WI38 (cell line): ENCODE results near the gene GGT5.

Experiments used
- H3K4me3 ChIP-seq: 2 replicates; pipeline ENCODE4 v1.5.1; 2011; ENCODE audit warnings: low read depth, mild to moderate bottlenecking, control low read depth, low read length
- TF ChIP-seq, protein P1 (sequence below): IDR thresholded peaks from 2 replicates; pipeline ENCODE4 v1.5.1; 2012; ENCODE audit warnings: low read depth, mild to moderate bottlenecking, control low read depth, low read length

Gene GGT5

DNA sequence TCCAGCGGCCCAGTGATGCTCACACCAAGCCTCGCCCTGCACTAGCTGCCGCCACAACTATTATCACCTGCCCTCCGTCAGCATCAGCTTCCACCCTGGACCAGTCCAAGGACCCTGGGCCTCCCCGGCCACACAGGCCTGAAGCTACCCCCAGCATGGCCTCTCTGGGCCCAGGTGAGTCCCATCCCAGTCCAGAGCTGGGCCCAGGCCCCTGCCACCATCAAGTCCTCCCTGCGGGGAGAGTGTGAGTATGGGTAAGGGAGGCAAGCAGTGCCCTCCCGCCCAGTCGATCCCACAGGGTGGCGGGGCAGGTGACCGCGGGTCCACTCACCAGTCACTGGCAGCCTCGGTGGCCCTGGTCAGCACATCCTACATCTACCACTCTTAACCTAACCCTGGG lies 73.1 kb downstream of the GGT5 start:
- TF ChIP-seq, protein P1, sequence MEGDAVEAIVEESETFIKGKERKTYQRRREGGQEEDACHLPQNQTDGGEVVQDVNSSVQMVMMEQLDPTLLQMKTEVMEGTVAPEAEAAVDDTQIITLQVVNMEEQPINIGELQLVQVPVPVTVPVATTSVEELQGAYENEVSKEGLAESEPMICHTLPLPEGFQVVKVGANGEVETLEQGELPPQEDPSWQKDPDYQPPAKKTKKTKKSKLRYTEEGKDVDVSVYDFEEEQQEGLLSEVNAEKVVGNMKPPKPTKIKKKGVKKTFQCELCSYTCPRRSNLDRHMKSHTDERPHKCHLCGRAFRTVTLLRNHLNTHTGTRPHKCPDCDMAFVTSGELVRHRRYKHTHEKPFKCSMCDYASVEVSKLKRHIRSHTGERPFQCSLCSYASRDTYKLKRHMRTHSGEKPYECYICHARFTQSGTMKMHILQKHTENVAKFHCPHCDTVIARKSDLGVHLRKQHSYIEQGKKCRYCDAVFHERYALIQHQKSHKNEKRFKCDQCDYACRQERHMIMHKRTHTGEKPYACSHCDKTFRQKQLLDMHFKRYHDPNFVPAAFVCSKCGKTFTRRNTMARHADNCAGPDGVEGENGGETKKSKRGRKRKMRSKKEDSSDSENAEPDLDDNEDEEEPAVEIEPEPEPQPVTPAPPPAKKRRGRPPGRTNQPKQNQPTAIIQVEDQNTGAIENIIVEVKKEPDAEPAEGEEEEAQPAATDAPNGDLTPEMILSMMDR = no peak
- no peak overlapping the region for H3K4me3 ChIP-seq

DNA sequence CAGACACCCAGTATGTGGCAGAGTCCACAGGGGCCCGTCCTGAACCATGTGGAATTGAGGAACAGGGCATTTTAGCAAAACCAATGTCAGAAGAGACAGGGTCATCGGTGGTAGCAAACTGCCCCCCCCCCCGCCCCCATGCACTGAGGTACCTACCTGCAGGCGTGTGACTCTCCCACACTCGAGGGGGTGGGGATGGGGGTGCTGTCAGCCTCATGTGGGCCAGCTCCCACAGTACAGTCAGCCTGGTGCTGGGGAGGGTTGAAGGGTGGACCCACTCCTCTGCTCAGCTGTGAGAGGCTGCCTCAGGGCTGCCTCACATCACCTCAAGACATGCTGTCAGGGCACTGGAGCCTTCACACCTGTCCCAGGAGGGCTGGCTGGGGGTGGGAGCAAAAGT lies 74.2 kb downstream of the GGT5 start:
- no peak overlapping the region for H3K4me3 ChIP-seq
- TF ChIP-seq, protein P1 = no peak

DNA sequence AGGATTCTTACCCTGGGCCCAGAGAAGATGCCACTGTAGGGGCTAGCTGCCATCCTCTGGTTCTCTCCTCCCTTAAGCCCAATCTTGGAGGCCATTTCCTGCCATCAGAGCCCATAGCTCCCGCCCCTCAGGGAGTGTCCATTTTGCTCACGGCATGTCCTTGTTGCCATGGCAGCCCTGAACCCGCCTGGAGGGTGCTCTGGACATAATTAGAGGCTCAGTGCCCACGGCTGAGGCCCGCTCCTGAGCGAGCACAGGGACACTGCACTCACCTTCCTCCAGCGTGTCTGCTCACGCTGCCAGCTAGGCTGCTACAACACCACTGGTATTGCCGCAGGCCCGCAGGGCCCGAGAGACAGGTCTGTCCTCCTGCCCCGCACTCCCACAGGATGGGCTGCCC lies 74.7 kb downstream of the GGT5 start:
- no peak overlapping the region for H3K4me3 ChIP-seq
- TF ChIP-seq, protein P1 = no peak
